ENCODE data around the gene SPATA24.

GRCh38 chr5:139383275-139383992 lies 20.5 kb downstream of the SPATA24 start, which contains the start of gene SLC23A1:
- TF ChIP-seq TAF1 (IDR thresholded peaks at IDR 0.05; ENCODE audit: borderline replicate concordance, insufficient read depth, low read length) (no peak), POLR2AphosphoS5 (IDR thresholded peaks at IDR 0.05; ENCODE audit: low read depth, low read length) (no peak)
